H1 (cell line): ENCODE results near the gene LAMC3. TPM values are rescaled to one million over a fixed set of nuclear protein-coding genes. Genes with fewer than 3 reads are reported as not detected.

ENCODE experiments used
- ATF3 ChIP-seq: IDR thresholded peaks from 2 replicates; pipeline ENCODE4 v1.6.1; 2011; ENCODE audit warnings: low read depth, mild to moderate bottlenecking, low read length; ENCODE audit not compliant: insufficient read depth
- BCL11A ChIP-seq, 2 experiments: IDR thresholded peaks; one replicate each; pipeline ENCODE4 v1.6.1; 2011; ENCODE audit warnings: low read depth in 2 of 2, low read length in 2 of 2, mild to moderate bottlenecking in 2 of 2
- CBX5 ChIP-seq: fragments of 300-800, 300-1000 bp; sonication (generic); IDR thresholded peaks from 2 replicates; pipeline ENCODE4 v1.7.1; 2016; ENCODE audit warnings: antibody characterized with exemption, low read length, low read depth
- CEBPB ChIP-seq: IDR thresholded peaks from 2 replicates; pipeline ENCODE4 v1.6.1; 2012; ENCODE audit warnings: low read depth, low read length
- GABPA ChIP-seq: IDR thresholded peaks from 2 replicates; pipeline ENCODE4 v1.6.1; 2011; ENCODE audit warnings: mild to moderate bottlenecking, low read length, moderate library complexity, borderline replicate concordance; ENCODE audit not compliant: insufficient read depth
- POLR2A ChIP-seq, 2 experiments: IDR thresholded peaks; 1 replicate in 1 of 2; 2 replicates in 1 of 2; pipeline ENCODE4 v1.6.1; 2011; ENCODE audit warnings: low read depth in 2 of 2, low read length in 2 of 2, mild to moderate bottlenecking in 2 of 2; ENCODE audit errors: control extremely low read depth in 1 of 2
- POU5F1 ChIP-seq: IDR thresholded peaks from 2 replicates; pipeline ENCODE4 v1.6.1; 2011; ENCODE audit warnings: low read depth, mild to moderate bottlenecking, low read length, moderate library complexity
- SAP30 ChIP-seq: fragments of 300-600 bp; sonication (generic); IDR thresholded peaks from 2 replicates; pipeline ENCODE4 v1.7.1; 2012; ENCODE audit warnings: low read length, moderate library complexity, mild to moderate bottlenecking, inconsistent platforms; ENCODE audit not compliant: insufficient read depth, insufficient replicate concordance
- SP4 ChIP-seq: IDR thresholded peaks from 2 replicates; pipeline ENCODE4 v1.6.1; 2012; ENCODE audit warnings: low read length, inconsistent platforms
- TBP ChIP-seq: IDR thresholded peaks from 2 replicates; pipeline ENCODE4 v1.6.1; 2011; ENCODE audit warnings: low read depth, low read length, improper control_type of control experiment
- TEAD4 ChIP-seq: IDR thresholded peaks from 2 replicates; pipeline ENCODE4 v1.6.1; 2012; ENCODE audit warnings: low read depth, low read length, inconsistent platforms, mixed read lengths
- polyA plus RNA-seq, 7 experiments: library from polyadenylated mRNA; depleted of rRNA in 3 of 7; stranded (reverse) in 5 of 7; unstranded in 2 of 7; fragments of >200 nt in 5 of 7; fragments of 200-250 nt in 2 of 7; gene quantifications; 1 replicate in 5 of 7; 2 replicates in 1 of 7; 4 replicates in 1 of 7; pipeline versions ENCODE4 v1.2.1 to v1.2.3, GENCODE V29; 2011 to 2013; ENCODE audit warnings: missing spikeins in 2 of 7, mixed read lengths in 2 of 7
- total RNA-seq: library from RNA; stranded (reverse); fragmentation: NEBNext Ultra II Directional; extraction: Animal tissue kit (Norgen Biotek cat#: 25700); gene quantifications from 2 replicates; pipeline ENCODE4 v1.2.1, GENCODE V29; 2021

LAMC3 gene
- total and polyA plus RNA-seq, 2 of the 8 experiments (the other 6 are each of a cell fraction or from before 2014, with no cell fraction given), result 9.3 to 12.3 TPM

GRCh38 chr9:131125288-131126058 lies 116.5 kb downstream of the LAMC3 start, which contains the start of gene NUP214 (continued):
- TF ChIP-seq ATF3, result peak; percentile 97
- peak; percentile 98 for TF ChIP-seq GABPA
- TF ChIP-seq CBX5, result no peak
- TF ChIP-seq TEAD4, result peak; percentile 22; the same call in 1 of the 2 replicates
- TF ChIP-seq BCL11A (IDR thresholded peaks at IDR 0.05; ENCODE audit: low read depth in 2 of 2, low read length in 2 of 2), result no peak
- peak; percentile 79 for TF ChIP-seq TBP
- TF ChIP-seq SP4, result peak; percentile 84; the same call in 1 of the 2 replicates
- TF ChIP-seq POLR2A (IDR thresholded peaks at IDR 0.05; ENCODE audit: control extremely low read depth in 1 of 2, low read depth in 2 of 2, low read length in 2 of 2), result peak; percentile 94 to 96
- peak; percentile 94 for TF ChIP-seq SAP30
- no peak for TF ChIP-seq POU5F1
- no peak for TF ChIP-seq CEBPB
- TF ChIP-seq, all 59 proteins: peak for 28
